BE2C (cell line): Measurements from ENCODE around the gene GJB5.

Experiments
- DNase-seq: peaks from one replicate; pipeline ENCODE4 v3.0.0-alpha.2; 2020
- H3K27me3 ChIP-seq: fragments of 250-450 bp; sonication (Bioruptor Pico); 2 replicates; pipeline ENCODE4 v1.5.1; 2020; ENCODE audit warnings: mild to moderate bottlenecking
- H3K36me3 ChIP-seq: fragments of 250-450 bp; sonication (Bioruptor Pico); 2 replicates; pipeline ENCODE4 v1.5.1; 2020; ENCODE audit warnings: mild to moderate bottlenecking
- H3K4me1 ChIP-seq: fragments of 250-450 bp; sonication (Bioruptor Pico); 2 replicates; pipeline ENCODE4 v1.5.1; 2020
- H3K4me3 ChIP-seq: 2 replicates; pipeline ENCODE4 v1.5.1; 2011; ENCODE audit warnings: low read depth, low read length
- H3K9me3 ChIP-seq: fragments of 250-450 bp; sonication (Bioruptor Pico); 2 replicates; pipeline ENCODE4 v1.5.1; 2020
- CTCF ChIP-seq: IDR thresholded peaks from 2 replicates; pipeline ENCODE4 v1.5.1; 2012; ENCODE audit warnings: mild to moderate bottlenecking, low read depth, low read length

GJB5 gene

GRCh38 chr1:34779962-34780361, 25.1 kb downstream of the GJB5 start:
- Histone ChIP-seq H3K9me3 (no peaks in the 10 kb centered on the region), H3K27me3 (peaks cover 16% of the 10 kb centered on the region)

GRCh38 chr1:34780528-34780927, 25.7 kb downstream of the GJB5 start:
- H3K4me1 ChIP-seq = no peaks in the 10 kb centered on the region
- H3K36me3 ChIP-seq = no peaks in the 10 kb centered on the region
- H3K4me3 ChIP-seq = no peak overlapping the region
- TF ChIP-seq CTCF = no peak
- peaks cover 16% of the 10 kb centered on the region for H3K27me3 ChIP-seq
- no peak for DNase-seq
- no peaks in the 10 kb centered on the region for H3K9me3 ChIP-seq

More at GRCh38 chr1:34779962-34780361, 25.1 kb downstream of the GJB5 start:
- Histone ChIP-seq H3K4me1 (no peaks in the 10 kb centered on the region), H3K4me3 (no peak overlapping the region), H3K36me3 (no peaks in the 10 kb centered on the region)
- DNase-seq = no peak
- TF ChIP-seq CTCF = no peak

- H3K27me3 ChIP-seq = peaks cover 16% of the 10 kb centered on the region
- no peaks in the 10 kb centered on the region for H3K36me3 ChIP-seq
- H3K4me1 ChIP-seq = no peaks in the 10 kb centered on the region
- DNase-seq = no peak
- H3K4me3 ChIP-seq = no peak within 1 kb of the TSS; the same call in 1 of the 2 replicates
- H3K9me3 ChIP-seq = no peaks in the 10 kb centered on the region
- no peak for TF ChIP-seq CTCF
These were observed 26.4 kb downstream of the GJB5 start, which contains the start of gene GJB3 for GRCh38 chr1:34781071-34781843. TSS of gene GJB3 (plus strand) at chr1:34781214. CDS start at chr1:34784763, 3,549 bp downstream.

GRCh38 chr1:34781844-34782391, 27.1 kb downstream of the GJB5 start:
- H3K27me3 ChIP-seq = peaks cover 16% of the 10 kb centered on the region
- no peak for TF ChIP-seq CTCF
- H3K9me3 ChIP-seq = no peaks in the 10 kb centered on the region
- H3K36me3 ChIP-seq = no peaks in the 10 kb centered on the region
- H3K4me1 ChIP-seq = no peaks in the 10 kb centered on the region
- H3K4me3 ChIP-seq = no peak overlapping the region
- DNase-seq = no peak

GRCh38 chr1:34784751-34785221, 29.9 kb downstream of the GJB5 start:
- TF ChIP-seq CTCF = no peak
- Histone ChIP-seq H3K4me3 (no peak overlapping the region), H3K27me3 (peaks cover 16% of the 10 kb centered on the region), H3K4me1 (no peaks in the 10 kb centered on the region), H3K36me3 (no peaks in the 10 kb centered on the region), H3K9me3 (no peaks in the 10 kb centered on the region)
- DNase-seq = no peak

- TF ChIP-seq CTCF = no peak
- DNase-seq = no peak
- Histone ChIP-seq H3K9me3 (no peaks in the 10 kb centered on the region), H3K4me3 (no peak overlapping the region), H3K27me3 (peaks cover 16% of the 10 kb centered on the region), H3K36me3 (no peaks in the 10 kb centered on the region), H3K4me1 (no peaks in the 10 kb centered on the region)
These were observed 30.5 kb downstream of the GJB5 start for GRCh38 chr1:34785231-34785874.
